GM19372 (cell line): ENCODE results near the gene CELF1.
A peak's percentile ranks its signal among the peaks of the same experiment; 100 is the strongest.

Experiments
- ATAC-seq: cut with Tn5 transposase; IDR thresholded peaks from one replicate; pipeline ENCODE4 v1.9.1; 2021; ENCODE audit warnings: mild to moderate bottlenecking, low read depth, moderate library complexity; ENCODE audit not compliant: unreplicated experiment

CELF1 gene

GRCh38 chr11:47552566-47553405, at the start of gene CELF1:
CELF1 (minus strand) TSS chr11:47553132; CDS start chr11:47499523, 53,609 bp downstream.
- ATAC-seq, result peak; percentile 89

DNA sequence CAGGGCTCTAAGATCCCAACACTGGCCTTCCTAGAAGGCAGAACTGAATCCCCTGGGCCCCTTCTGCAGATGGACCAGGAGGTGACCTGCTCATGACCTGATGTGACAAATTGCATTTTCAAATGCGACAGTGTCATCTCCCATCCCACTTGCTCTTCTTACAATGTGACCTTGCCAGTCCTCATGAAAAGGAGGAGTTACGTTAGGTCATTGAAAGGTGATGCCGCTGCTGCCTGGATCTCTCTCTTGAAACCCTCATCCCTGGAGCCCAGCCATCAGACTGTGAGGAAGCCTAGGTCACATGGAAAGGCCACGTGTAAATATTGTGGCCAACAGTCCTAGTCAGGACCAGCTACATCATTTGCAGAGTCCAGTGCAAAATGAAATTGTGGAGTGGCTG, 47.0 kb upstream of the CELF1 start:
- ATAC-seq, result no peak

DNA sequence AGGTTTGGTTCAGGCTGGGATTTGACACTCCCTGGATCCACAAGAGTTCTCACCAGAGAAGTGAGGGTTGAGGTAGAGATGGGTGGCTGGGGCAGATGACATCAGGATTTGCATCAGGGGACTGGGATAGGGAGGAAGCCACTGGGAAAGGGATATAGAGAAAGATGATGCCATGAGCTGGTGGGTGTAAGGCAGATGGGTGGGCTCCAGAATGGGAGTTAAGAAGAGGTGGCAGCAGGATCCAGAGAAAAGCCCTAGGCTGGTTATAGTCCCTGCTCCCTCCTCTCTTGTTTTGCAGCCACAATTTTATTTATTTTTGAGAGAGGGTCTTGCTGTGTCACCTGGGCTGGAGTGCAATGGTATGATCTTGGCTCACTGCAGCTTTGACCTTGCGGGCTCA, 43.0 kb upstream of the CELF1 start:
- no peak for ATAC-seq

DNA sequence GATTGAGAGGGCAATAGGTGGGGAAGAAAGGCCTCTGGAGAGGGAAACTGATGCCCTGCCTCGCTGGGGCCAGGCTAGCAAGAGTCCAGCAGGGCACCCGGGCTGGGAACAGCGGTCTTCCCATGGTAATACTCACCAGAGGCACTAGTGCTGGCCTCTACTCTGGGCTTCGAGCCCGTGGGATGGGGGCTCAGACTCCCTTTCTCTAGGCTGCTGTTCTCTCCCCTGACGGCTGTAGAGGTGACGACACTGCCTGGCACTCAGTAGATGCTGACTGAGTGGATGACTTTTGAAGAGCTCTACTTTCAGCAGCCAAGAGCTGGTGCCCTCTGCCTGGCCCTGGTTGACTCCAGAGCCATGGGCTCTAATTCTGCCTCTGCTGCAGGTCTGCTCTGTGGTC, 42.1 kb upstream of the CELF1 start:
- no peak for ATAC-seq

DNA sequence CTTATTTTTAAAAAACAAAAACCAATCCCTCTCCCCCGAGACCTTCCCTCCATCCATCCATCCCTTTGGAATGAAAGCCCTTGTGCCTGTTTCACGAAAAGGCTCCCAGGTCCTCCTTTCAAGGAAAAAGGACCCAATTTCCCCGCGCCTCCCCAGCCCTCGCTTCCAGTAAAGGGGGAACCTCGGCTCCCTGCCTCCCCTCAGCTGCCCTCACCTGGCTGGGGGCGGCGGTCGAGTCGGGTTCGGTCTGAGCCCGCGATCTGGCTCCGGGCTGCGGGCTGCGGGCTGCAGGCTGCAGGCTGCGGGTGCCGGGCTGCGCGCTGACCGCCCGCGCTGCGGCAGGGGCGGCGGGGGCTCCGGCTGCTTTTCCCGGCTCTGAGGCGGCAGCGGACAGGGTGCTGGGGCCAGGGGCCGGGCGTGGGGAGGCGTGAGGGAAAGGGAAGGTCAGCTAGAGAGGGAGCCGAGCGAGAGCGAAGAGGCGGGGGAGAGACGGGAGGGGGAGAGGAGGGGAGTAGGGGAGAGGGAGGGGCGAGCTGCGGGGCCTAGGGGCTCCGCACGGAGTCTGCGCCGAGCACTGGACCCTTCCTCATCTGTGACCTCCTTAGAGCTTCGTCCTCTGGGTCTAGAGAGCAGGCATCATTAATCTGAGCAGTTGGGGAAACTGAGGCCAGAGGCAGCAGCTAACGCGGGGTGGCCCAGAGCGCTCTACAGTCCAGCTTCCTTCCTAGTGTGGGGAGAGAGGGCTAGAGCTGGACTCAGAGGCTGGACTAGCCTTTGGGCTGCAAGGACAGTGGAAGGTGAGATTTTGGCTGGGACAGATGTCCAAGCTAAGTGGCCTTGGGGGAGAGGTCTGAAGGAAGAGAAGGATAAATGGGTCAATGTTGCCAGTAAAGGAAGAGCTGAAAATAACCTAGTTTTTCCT, 41.3 kb upstream of the CELF1 start, which contains the start of gene C1QTNF4:
Gene C1QTNF4 (minus strand): TSS at position 478 of the 922 bp plus-strand sequence. CDS start 3,601 bp downstream, outside the sequence.
- ATAC-seq, result no peak

DNA sequence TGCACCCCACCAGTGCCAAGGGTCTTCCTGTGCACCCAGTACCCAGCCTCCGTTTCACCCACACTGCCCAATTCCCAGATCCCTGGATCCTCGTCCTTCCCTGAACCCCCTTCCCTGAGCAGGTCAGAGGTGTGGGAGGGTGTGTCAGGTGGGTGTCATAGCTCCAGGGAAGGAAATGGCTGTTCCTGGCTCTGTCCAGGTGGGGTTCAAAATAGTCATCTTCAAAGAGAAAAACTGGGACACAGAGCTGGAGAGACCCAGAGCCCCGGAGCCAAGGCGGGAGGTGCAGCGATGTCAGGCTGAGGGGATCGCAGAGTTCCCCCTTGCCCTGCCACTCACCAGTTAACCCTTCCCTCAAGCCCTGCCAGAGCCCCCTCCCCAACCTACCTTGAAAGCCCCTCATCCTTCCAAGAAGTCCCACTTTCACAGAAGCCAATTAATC, 40.6 kb upstream of the CELF1 start:
- ATAC-seq, result no peak

DNA sequence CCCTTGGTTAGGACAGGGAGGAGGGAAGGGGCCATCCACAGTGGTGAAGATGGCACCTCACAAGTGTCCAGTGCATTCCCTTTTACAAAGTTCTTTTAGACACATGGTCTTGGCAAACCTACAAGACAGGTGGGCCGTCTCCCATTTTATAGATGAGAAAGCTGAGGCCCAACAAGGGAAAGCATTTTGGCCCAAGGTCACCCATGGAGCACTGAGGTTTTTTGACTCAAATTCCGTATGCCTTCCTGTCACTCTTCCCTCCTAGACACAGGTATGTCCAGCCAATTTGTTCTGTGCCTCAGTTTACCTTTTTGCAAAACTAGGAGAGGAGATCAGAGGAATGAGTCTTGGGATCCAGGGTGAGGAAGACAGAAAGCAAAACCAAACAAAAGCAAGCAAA, 40.0 kb upstream of the CELF1 start:
- ATAC-seq, result no peak

GRCh38 chr11:47592251-47592650, 39.3 kb upstream of the CELF1 start:
- no peak for ATAC-seq

DNA sequence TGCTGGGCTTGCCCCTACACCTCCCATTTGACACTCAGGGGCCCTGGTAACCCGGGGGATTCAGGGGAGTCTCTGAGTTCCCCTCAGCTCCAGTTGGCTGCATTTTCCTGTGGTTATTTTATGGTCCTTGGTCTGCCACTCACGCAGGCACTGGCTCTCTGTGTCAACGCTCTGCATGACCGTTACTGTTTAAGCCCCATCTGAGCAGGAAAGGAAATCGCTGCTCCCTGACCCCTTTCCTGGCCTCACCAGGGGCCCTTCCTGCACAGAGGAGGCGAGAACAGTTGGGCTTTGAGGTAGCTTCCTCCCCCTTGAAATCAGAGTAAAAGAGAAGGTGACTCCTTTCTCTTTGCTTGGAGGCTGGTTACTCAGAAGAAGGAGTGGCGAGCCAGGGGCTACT, 38.8 kb upstream of the CELF1 start:
- ATAC-seq, result no peak

DNA sequence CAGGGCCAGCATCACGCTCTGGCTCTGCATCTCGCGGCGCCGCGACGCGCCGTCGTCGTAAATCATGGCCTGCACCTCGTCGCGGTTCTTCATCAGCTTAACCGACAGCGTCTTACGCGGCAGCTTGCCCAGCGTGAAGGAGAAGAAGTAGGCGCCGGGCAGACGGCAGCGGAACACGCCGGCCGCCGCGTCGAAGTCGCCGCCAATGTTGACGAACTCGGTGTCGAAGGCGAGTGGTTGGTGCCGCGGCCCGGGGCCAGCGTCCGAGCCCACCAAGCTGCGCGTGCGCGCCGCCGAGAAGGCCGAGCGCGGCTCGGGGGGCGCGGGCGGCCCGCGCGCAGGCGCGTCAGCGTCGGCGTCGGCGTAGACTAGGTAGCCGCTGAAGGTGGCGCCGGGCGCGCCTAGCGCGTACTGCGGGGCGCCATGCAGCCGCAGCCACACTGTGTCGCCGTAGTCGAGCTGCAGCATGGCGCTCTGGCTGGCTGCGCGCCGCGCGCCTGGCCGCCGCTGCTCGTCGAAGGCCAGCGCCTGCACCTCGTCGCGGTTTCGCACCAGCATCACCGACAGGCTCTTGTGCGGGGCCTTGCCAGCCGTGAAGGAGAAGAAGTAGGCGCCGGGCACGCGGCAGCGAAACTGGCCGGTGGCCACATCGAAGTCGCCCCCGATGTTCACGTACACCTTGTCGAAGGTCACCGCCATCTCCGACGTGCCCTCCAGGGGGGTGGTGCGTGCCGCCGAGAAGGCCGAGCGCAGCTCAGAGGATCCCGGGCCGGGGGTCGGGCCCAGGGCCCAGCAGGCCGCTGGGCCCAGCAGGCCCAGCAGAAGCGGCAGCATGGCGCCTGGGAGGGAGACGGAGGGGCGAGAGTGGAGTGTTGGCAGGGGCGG, 37.3 kb upstream of the CELF1 start:
- no peak for ATAC-seq

DNA sequence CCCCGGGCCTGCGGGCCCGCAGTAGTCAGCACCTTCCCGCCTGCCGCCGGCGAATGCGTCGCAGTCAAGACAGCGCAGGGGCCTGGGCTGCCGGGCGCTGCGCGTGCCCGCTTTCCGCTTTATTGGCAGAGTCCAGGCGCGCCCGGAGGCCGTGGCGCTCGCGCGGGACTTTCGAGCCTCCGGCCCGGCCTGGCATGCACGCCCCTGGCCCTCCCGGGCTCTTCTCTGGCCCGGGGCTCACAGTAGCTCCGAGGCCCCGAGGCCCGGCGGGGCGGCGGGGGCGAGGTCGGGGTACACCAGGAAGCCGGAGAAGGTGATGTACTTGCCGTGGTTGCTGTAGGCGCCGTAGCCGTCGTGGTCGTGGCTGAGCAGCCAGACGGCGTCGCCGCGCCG, 36.6 kb upstream of the CELF1 start:
- ATAC-seq, result no peak

GRCh38 chr11:47589118-47589517, 36.2 kb upstream of the CELF1 start:
- no peak for ATAC-seq

- no peak for ATAC-seq
These were observed 34.9 kb upstream of the CELF1 start for GRCh38 chr11:47587723-47588326.

- ATAC-seq, result no peak
These were observed 34.2 kb upstream of the CELF1 start for GRCh38 chr11:47587039-47587716.

DNA sequence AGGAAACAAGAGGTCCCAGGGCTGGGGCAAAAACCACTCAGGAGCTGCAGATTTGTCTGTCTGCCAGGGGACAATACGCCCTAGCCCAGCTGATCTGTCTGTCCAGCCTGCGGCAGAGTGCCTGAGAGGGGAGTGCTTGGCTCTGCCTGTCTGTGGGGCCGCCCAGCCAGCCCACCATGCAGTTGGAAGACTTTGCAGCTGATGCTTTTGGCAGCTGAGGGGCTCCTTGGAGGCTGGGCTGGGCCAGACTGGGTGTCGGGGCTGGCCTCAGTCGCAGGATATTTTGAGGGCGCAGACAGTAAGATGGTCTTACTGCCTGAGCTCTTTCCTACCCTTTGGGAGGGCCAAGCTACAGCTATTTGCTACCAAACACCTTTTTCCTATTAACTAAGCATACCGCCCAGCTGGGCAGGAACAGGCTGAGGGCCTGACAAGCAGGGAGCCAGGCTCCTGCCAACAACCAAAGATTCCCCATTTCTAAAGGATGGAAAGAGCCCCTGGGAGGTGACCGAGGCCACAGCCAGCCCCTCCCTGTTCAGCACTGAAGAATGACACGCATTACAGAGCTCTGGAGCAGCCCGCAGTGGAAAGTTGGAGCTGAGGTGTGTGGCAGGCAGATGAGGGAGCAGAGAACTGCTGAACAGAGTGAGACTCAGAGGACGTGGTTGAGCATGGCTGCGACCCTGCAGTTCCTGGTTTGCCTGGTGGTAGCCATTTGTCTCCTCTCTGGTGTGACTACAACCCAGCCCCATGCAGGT, 33.3 kb upstream of the CELF1 start, which contains the start of gene FAM180B:
Gene FAM180B (plus strand): TSS at position 581 of the 758 bp plus-strand sequence. CDS start 91 bp downstream, at position 672.
- no peak for ATAC-seq

DNA sequence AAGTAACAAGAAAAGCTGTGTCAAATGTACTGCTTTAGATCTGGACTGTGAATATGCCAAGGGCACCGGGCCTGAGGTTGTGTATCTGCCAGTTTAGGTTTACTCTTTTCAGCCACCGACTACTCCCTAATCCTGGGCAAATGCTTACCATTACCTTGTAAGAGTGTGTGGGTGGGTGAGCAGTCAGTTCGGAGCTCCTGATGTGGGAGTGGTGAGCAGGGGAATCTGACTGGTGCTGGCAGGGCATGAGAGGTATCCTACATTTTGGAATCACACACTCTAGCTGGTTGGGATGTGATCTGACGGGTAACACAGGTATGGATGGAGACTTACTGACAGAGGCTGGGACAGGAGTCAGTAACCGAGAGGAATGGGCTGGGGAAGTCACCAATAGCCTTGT, 30.9 kb upstream of the CELF1 start:
- ATAC-seq, result no peak

GRCh38 chr11:47578524-47579494, 25.9 kb upstream of the CELF1 start, which contains the start of the genes KBTBD4 and NDUFS3:
KBTBD4 (minus strand) TSS chr11:47578970; CDS start chr11:47578951, 19 bp downstream.
NDUFS3 (plus strand) TSS chr11:47579074; CDS start chr11:47579092, 18 bp downstream.
- ATAC-seq, result peak; percentile 88
